ENCODE measurements around the gene CASP8.

CASP8 gene

GRCh38 chr2:201244829-201245228 is 15.5 kb upstream of the CASP8 start:
- no peak for TF ChIP-seq CTCF (IDR thresholded peaks at IDR 0.05; ENCODE audit: insufficient read depth, missing control alignments)
- no peak for FAIRE-seq
- DNase-seq (ENCODE audit: insufficient read length, low spot score) = no peak

GRCh38 chr2:201246280-201246679 is 14.1 kb upstream of the CASP8 start:
- DNase-seq (ENCODE audit: insufficient read length, low spot score) (no peak), FAIRE-seq (no peak)
- no peak for TF ChIP-seq CTCF (IDR thresholded peaks at IDR 0.05; ENCODE audit: insufficient read depth, missing control alignments)

GRCh38 chr2:201248288-201248844 is 12.0 kb upstream of the CASP8 start:
- no peak for DNase-seq (ENCODE audit: insufficient read length, low spot score)
- TF ChIP-seq CTCF (IDR thresholded peaks at IDR 0.05; ENCODE audit: insufficient read depth, missing control alignments) = no peak
- no peak for FAIRE-seq

GRCh38 chr2:201249889-201250288 is 10.4 kb upstream of the CASP8 start:
- FAIRE-seq (no peak), DNase-seq (ENCODE audit: insufficient read length, low spot score) (no peak)
- TF ChIP-seq CTCF (IDR thresholded peaks at IDR 0.05; ENCODE audit: insufficient read depth, missing control alignments) = no peak

GRCh38 chr2:201250741-201251140 is 9.6 kb upstream of the CASP8 start:
- no peak for FAIRE-seq
- no peak for TF ChIP-seq CTCF (IDR thresholded peaks at IDR 0.05; ENCODE audit: insufficient read depth, missing control alignments)
- no peak for DNase-seq (ENCODE audit: insufficient read length, low spot score)

GRCh38 chr2:201254081-201254730 is 6.1 kb upstream of the CASP8 start:
- TF ChIP-seq CTCF (IDR thresholded peaks at IDR 0.05; ENCODE audit: insufficient read depth, missing control alignments) = no peak
- DNase-seq (ENCODE audit: insufficient read length, low spot score) (no peak), FAIRE-seq (no peak)

- FAIRE-seq (no peak), DNase-seq (ENCODE audit: insufficient read length, low spot score) (no peak)
- no peak for TF ChIP-seq CTCF (IDR thresholded peaks at IDR 0.05; ENCODE audit: insufficient read depth, missing control alignments)
Measured at GRCh38 chr2:201255408-201256033, 4.8 kb upstream of the CASP8 start.

Measured in D721Med (cell line).